ENCODE data around the gene PRPF31. TPM values are rescaled to one million over a fixed set of nuclear protein-coding genes. Genes with fewer than 3 reads are reported as not detected.
"Not testable (repeated sequence)": the region's sequence is repeated elsewhere in the genome, so short reads cannot be mapped to it uniquely, and the experiment has no call there.

Gene PRPF31
- total RNA-seq, 1 experiment from 2014 or later = 106 TPM

GRCh38 chr19:54168174-54168917 lies 52.8 kb downstream of the PRPF31 start:
- Mint-ChIP-seq H3K27ac (ENCODE audit: unreplicated experiment) (peak overlapping the region; percentile 33), H3K36me3 (ENCODE audit: insufficient read depth, unreplicated experiment) (peaks cover 75% of the 10 kb centered on the region), H3K27me3 (ENCODE audit: unreplicated experiment) (no peaks in the 10 kb centered on the region), H3K4me3 (ENCODE audit: low read depth, unreplicated experiment) (peak overlapping the region; percentile 11), H3K4me1 (ENCODE audit: low read depth, unreplicated experiment) (peaks cover 7% of the 10 kb centered on the region), H3K9me3 (ENCODE audit: low read depth, unreplicated experiment) (peaks cover 2% of the 10 kb centered on the region)
- TF ChIP-seq CTCF (IDR thresholded peaks at IDR 0.05; ENCODE audit: unreplicated experiment) = peak; percentile 93
- no TSS peak for BruUV-seq (replicated peaks)
- CTCF ChIA-PET = interaction anchor here (1.9 kb wide), 1 partner anchor 21 kb away, joined by 5 read pairs; the partner anchor contains the start of gene MBOAT7
- DNase-seq = peak; percentile 98
- intact Hi-C loops (cut with micrococcal nuclease; ENCODE audit: unreplicated experiment) = loop anchor here (1.0 kb wide), 1 partner anchor 63 kb away; no protein-coding TSS in a partner anchor

DNA sequence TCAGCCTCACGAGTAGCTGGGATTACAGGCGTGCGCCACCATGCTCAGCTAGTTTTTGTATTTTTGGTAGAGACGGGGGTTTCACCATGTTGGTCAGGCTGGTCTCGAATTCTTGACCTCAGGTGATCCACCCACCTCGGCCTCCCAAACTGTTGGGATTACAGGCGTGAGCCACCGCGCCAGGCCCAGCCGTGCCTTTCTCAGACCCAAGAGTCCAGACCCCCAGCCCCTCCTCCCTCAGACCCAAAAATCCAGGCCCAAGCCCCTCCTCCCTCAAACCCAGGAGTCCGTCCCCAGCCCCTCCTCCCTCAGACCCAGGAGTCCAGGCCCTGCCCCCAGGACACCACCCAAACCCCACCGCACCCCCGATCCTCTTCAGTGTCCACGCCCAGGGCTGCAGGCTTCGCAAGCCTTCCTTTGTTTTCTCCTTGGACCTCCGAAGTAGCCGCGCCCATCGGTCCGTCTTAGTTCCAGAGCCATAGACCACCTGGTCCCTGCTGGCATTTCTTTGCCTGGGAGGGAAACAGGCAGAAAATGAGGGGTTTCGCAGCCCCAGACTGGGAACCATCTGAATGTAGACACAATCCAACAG lies 53.7 kb downstream of the PRPF31 start:
- intact Hi-C loops (cut with micrococcal nuclease; ENCODE audit: unreplicated experiment) = no loop called here

DNA sequence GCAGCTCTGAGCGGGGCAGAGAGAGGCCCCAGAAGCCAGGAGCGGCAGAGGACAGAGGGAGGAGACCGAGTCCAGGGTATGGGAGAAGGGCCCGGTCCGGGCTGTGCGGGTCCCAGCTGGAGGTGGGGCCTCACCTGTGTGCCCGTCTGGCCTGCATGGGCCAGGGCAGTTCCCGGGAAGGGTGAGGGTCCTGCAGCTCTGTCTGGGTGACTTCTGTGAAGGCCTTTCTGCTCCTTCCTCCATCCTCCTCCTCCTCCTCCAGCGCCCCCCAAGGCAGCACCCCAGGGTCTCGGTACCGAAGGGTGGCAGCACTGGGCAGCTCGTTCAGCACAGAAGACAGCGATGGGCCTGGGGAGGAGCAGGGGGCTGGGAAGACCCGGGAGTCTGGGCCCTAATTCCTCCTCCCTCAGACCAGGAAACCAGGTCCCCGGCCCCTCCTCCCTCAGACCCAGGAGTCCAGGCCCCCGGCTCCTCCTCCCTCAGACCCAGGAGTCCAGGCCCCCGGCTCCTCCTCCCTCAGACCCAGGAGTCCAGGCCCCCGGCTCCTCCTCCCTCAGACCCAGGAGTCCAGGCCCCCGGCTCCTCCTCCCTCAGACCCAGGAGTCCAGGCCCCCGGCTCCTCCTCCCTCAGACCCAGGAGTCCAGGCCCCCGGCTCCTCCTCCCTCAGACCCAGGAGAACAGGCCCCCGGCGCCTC lies 56.3 kb downstream of the PRPF31 start:
- H3K27me3 Mint-ChIP-seq (ENCODE audit: unreplicated experiment); H3K4me1 Mint-ChIP-seq (ENCODE audit: low read depth, unreplicated experiment); intact Hi-C loops (cut with micrococcal nuclease; ENCODE audit: unreplicated experiment); BruUV-seq (replicated peaks); H3K9me3 Mint-ChIP-seq (ENCODE audit: low read depth, unreplicated experiment): not testable (repeated sequence)
- peak; percentile 37 for DNase-seq
- H3K36me3 Mint-ChIP-seq (ENCODE audit: insufficient read depth, unreplicated experiment) = peaks cover 79% of the 10 kb centered on the region
- peak overlapping the region; percentile 95 for H3K27ac Mint-ChIP-seq (ENCODE audit: unreplicated experiment)
- CTCF ChIA-PET = interaction anchor here (3.5 kb wide), 1 partner anchor 17 kb away, joined by 35 read pairs; the partner anchor contains the start of genes MBOAT7 and TSEN34
- H3K4me3 Mint-ChIP-seq (ENCODE audit: low read depth, unreplicated experiment) = peak overlapping the region; percentile 95

More for the DNA sequence above, 53.7 kb downstream of the PRPF31 start:
- Mint-ChIP-seq H3K27me3 (ENCODE audit: unreplicated experiment) (no peaks in the 10 kb centered on the region), H3K36me3 (ENCODE audit: insufficient read depth, unreplicated experiment) (peaks cover 75% of the 10 kb centered on the region), H3K4me1 (ENCODE audit: low read depth, unreplicated experiment) (peaks cover 7% of the 10 kb centered on the region), H3K9me3 (ENCODE audit: low read depth, unreplicated experiment) (peaks cover 2% of the 10 kb centered on the region), H3K4me3 (ENCODE audit: low read depth, unreplicated experiment) (no peak overlapping the region), H3K27ac (ENCODE audit: unreplicated experiment) (peak overlapping the region; percentile 24)
- no peak for DNase-seq
- CTCF ChIA-PET = interaction anchor here (1.9 kb wide), 1 partner anchor 20 kb away, joined by 5 read pairs; the partner anchor contains the start of gene MBOAT7
- no peak for TF ChIP-seq CTCF (IDR thresholded peaks at IDR 0.05; ENCODE audit: unreplicated experiment)
- no TSS peak for BruUV-seq (replicated peaks)

DNA sequence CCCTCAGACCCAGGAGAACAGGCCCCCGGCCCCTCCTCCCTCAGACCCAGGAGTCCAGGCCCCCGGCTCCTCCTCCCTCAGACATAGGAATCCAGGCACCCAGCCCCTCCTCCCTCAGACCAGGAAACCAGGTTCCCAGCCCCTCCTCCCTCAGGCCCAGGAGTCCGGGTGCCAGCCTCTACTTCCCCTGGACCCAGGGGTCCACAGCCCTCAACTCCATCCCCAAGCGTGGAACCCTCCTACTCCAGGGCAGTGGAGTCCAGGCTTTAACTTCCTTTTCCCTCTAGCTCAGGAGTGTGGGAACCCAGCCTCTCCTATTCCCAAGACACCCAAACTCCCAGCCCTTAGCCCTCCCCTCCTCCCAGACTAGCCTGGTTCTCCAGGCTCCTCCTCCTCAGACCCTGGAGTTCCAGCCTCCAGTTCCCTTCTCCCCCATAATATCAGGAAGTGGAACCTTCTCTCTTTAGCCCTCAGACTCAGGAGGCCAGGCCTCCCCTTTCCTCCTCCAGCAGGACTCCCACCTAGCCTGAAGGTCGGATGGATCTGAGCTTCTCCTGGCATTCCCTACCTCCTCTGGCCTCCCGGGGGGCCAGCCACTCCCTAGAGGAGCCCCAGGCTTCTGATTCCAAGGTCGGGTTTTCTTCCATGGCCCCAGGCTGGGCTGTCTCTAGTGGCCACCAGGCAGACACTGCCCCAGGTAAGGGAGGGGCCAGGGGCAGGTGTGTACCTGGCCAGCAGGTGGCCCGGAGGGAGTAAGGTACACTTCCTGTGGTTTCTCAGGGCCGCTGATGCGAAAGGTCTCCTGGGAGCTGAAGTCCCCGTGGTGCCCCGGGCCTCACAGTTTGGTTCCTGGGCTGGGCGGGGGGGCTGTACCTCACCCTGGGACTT lies 57.2 kb downstream of the PRPF31 start, which contains the start of gene TMC4:
TMC4 (minus strand) TSS at position 690 of the 888 bp plus-strand sequence; CDS start at position 647, 43 bp downstream.
- H3K4me1 Mint-ChIP-seq (ENCODE audit: low read depth, unreplicated experiment) = no peaks in the 10 kb centered on the region

More for the DNA sequence above, 57.2 kb downstream of the PRPF31 start, which contains the start of gene TMC4:
- Mint-ChIP-seq H3K9me3 (ENCODE audit: low read depth, unreplicated experiment) (no peaks in the 10 kb centered on the region), H3K4me3 (ENCODE audit: low read depth, unreplicated experiment) (peak within 1 kb of the TSS; percentile 95), H3K36me3 (ENCODE audit: insufficient read depth, unreplicated experiment) (peaks cover 78% of the 10 kb centered on the region), H3K27ac (ENCODE audit: unreplicated experiment) (peak within 1 kb of the TSS; percentile 95), H3K27me3 (ENCODE audit: unreplicated experiment) (no peaks in the 10 kb centered on the region)
- peak; percentile 95 for DNase-seq
- CTCF ChIA-PET = interaction anchor here (0.6 to 3.5 kb wide), 11 partner anchors 10 to 204 kb away, joined by 3 to 35 read pairs (median 6); partner anchors contain the start of genes LENG1, MBOAT7, RPS9 and TSEN34
- BruUV-seq (replicated peaks) = no TSS peak
- TF ChIP-seq CTCF (IDR thresholded peaks at IDR 0.05; ENCODE audit: unreplicated experiment) = peak; percentile 83
- intact Hi-C loops (cut with micrococcal nuclease; ENCODE audit: unreplicated experiment) = loop anchor here (1.0 kb wide), 1 partner anchor 59 kb away; no protein-coding TSS in a partner anchor

Data from Calu3 (cell line).